Naive thymus-derived CD4-positive, alpha-beta T cell (primary cell): Measurements from ENCODE around the gene RPP30. TPM values are rescaled to one million over a fixed set of nuclear protein-coding genes. Genes with fewer than 3 reads are reported as not detected.

ENCODE experiments used
- polyA plus RNA-seq, 2 donors: library from polyadenylated mRNA; unstranded; fragments of 300-500 nt; fragmentation: Illumina TruSeq; gene quantifications; one replicate each; pipeline ENCODE4 v1.2.3, GENCODE V29; 2021
- total RNA-seq, 6 experiments: library from RNA in 5 of 6; stranded (reverse) in 5 of 6; gene quantifications; 1 replicate in 5 of 6; 2 replicates in 1 of 6; pipeline ENCODE4 v1.2.3 and lab custom pipeline; 2021 to 2026

Gene RPP30
- total and polyA plus RNA-seq, 7 experiments from 2014 or later: 24.1 to 50.0 (median 38.1) TPM

Other genes with a start within 250 kb of the RPP30 start
- under 1 TPM in 3 of 5 experiments, not detected in 2; 0.11 to 0.32 (median 0.13) TPM for gene HTR7, start 13.9 kb upstream of the RPP30 start, total RNA-seq
- gene HTR7, start 13.9 kb upstream of the RPP30 start, polyA plus RNA-seq: not detected
- not detected for gene ANKRD1, start 49.1 kb downstream of the RPP30 start, total RNA-seq
- not detected for gene ANKRD1, start 49.1 kb downstream of the RPP30 start, polyA plus RNA-seq